ENCODE measurements around the gene PSMA6.

DNA sequence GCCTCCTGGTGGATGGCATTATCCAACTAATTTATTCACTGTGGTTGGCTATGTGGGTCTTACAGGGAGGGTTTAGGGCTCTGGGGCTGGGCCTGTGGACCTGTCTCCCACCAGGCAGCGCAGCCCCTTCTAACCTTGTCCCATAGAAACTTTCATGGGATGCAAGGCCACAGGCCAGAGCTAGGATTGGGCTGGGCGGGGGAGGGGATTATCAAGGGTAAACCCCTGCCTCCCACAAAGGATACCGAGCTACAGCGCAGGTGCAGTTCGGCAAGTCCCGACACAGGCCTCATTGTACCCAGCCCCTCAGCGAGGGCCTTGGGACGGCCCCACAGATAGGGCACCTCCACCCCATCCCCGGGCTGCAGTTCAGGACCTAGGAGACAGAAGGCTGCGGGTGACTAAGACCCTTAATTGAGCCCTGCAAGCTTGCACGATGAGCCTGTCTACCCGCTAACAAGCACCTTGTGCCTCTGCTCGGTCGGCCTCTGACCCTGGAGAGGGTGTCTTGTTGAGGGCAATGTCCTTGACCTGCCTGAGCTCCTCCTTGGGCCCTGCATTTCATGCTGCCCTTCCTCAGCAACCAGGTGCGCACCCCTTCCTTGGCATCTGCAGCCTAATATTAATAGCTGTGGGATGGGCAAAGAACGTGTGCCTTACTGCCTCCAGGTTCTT is 46.7 kb downstream of the PSMA6 start:
- TF ChIP-seq, protein P1, sequence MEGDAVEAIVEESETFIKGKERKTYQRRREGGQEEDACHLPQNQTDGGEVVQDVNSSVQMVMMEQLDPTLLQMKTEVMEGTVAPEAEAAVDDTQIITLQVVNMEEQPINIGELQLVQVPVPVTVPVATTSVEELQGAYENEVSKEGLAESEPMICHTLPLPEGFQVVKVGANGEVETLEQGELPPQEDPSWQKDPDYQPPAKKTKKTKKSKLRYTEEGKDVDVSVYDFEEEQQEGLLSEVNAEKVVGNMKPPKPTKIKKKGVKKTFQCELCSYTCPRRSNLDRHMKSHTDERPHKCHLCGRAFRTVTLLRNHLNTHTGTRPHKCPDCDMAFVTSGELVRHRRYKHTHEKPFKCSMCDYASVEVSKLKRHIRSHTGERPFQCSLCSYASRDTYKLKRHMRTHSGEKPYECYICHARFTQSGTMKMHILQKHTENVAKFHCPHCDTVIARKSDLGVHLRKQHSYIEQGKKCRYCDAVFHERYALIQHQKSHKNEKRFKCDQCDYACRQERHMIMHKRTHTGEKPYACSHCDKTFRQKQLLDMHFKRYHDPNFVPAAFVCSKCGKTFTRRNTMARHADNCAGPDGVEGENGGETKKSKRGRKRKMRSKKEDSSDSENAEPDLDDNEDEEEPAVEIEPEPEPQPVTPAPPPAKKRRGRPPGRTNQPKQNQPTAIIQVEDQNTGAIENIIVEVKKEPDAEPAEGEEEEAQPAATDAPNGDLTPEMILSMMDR (conservative IDR thresholded peaks at IDR 0.05 in 1 of 2, IDR thresholded peaks at IDR 0.05 in 1 of 2; ENCODE audit: low read depth in 1 of 2, low read length in 2 of 2), result no peak
- no peak for TF ChIP-seq EZH2 (IDR thresholded peaks at IDR 0.05; ENCODE audit: low read length, missing control alignments)
